NCI-H2196 (cell line): ENCODE data around the gene QSOX2.
"Not testable (repeated sequence)": the region's sequence is repeated elsewhere in the genome, so short reads cannot be mapped to it uniquely, and the experiment has no call there.

Source experiments
- DNase-seq: peaks from one replicate; lab custom pipeline; 2025; ENCODE audit not compliant: unreplicated experiment; lab: John Stamatoyannopoulos, UW

Gene QSOX2

GRCh38 chr9:136266641-136267040, 21.0 kb upstream of the QSOX2 start:
- DNase-seq = not testable (repeated sequence)

DNA sequence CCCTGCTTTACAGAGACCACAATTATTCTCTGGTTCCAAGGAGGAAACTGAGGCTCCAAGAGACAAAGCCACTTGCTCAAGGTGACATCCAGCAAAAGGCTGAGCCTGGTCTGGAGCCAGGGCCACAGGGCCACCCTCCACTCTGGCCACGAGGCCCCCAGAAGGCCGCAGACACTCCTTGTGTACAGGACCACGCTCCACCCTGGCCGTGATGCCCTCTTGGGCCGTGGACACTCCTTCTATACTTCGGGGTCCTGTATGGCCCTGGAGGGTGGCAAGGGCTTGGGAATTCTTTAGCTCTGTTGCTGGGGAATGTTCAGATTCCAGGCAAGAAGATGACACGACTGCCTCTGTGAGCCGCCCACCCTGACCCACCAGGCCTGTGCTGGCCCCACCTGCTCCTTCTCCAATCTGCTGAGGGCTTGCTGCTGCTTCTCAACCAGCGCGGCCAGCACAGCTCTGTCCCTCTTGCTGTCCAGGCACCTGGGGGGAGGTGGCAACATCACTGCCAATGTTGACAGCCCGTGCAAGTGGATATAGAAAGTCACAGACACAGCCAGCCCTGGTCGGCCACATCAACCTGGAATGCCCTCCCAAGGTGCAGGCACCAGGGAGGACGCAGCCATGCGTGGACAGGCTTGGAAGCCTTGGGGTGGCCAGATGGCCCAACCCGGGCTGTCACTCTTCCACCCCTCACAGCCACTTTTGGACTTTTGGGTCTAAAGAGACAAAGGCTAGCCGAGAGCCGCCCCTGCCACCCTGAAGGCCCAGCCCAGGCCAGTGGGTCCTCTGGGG, 20.1 kb upstream of the QSOX2 start:
- DNase-seq = no peak

GRCh38 chr9:136264441-136265405, 19.1 kb upstream of the QSOX2 start:
- DNase-seq = no peak

GRCh38 chr9:136264031-136264430, 18.4 kb upstream of the QSOX2 start:
- DNase-seq = no peak

- DNase-seq = no peak
Measured at GRCh38 chr9:136262671-136263178, 17.1 kb upstream of the QSOX2 start.

GRCh38 chr9:136261686-136262430, 16.2 kb upstream of the QSOX2 start:
- no peak for DNase-seq

DNA sequence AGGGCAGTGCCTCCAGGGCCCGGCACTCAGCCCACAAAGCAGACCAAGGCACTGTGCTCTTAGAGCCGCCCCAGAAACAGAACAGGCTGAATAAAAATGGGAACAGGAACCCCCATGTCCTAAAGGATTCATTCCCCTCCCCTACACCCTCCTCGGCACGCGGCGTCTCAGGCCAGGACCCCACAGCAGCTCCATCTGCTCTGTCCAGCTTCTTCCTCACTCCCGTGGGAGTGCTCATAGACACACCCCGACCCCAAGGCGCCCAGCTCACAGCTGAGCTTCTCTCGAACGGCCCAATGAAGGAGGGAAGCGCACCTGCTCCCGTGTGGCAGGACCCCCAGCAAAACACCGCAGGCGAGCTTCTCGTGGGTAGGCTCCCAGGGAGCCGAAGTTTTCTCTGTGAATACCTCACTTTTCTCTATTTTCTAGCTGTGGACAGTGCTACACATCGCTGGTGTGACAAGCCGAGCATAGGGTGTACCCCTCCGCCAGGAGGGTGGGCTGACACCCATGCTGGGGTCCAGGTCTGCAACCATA, 15.4 kb upstream of the QSOX2 start:
- no peak for DNase-seq

- no peak for DNase-seq
Measured at GRCh38 chr9:136260521-136260920, 14.9 kb upstream of the QSOX2 start.

GRCh38 chr9:136259836-136260235, 14.2 kb upstream of the QSOX2 start:
- DNase-seq = no peak

- no peak for DNase-seq
Measured at GRCh38 chr9:136259517-136259813, 13.9 kb upstream of the QSOX2 start.

DNA sequence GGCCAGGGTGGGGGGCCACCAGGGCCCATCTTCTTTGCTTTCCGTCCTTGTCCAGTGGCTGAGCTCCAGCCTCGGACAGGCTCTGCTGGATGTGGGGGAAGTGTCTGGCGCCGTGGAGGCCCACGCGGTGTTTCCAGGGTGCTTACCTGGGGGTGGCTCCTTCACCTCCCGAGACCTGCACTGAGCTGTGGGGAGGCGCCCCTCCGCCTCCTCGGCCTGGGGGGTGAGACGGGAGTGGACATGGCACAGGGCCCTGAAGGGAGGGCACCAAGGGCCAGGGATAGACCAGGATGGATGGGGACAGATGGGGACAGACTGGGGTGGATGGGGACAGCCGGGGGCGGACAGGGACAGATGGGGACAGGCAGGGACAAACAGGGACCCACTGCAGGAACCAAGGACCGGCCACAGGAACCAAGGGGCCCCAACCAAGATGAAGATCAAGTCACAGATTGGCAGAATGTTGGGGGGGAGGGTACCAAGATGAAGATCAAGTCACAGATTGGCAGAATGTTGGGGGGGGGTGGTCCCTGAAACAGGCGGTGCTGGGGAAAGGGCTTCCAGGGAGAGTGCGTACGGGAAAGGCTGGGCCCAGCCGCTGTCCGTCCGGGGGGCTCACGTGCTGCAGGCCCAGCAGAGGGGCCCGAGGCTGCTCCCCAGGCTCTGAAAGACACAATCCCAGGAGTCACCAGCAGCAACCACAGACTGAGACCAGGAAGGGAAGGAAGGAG, 13.3 kb upstream of the QSOX2 start:
- DNase-seq = no peak

- DNase-seq = no peak
Measured at GRCh38 chr9:136258299-136258625, 12.7 kb upstream of the QSOX2 start.

DNA sequence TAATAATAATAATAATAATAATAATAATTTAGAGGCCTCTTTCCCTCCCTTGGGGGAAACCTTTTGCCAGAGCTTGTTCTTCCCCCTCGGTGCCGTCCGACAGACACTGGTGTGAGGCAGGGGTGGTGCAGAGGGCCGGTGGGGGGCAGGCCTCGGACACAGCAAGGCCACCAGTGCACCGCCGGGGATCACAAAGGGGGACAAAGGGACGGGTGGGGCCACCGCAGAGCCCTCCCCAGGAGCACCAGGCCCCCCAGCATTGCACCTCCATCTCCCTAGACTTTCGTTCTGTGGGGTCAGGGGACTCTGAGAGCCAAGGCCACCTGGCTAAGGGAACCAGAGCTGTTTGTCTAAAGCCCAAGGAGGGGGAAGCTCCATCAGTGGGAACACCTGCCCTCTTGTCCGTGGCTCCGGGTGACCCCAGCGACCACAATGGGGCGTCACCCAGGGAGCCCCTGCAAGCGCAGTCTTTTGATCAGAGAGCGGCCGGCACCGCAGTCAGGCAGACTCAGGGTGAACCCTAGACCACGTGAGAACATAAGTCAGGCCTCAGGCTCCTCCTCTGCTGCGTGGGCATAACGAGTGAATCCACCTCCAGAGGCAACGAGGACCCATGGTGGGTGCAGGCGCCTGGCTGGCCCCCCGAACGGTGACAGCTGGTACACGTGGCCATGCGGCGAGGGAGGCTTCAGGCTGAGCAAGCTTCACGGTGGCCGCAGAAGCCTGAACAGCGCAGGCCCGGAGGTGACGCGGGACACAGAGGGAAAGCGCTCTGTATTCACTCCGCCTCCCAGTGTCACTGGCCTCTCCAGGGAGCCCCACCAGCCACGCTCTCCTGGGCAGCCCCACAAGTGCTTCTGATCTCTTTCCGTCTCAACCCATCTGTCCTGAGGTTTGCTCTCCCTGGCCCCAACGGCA, 12.0 kb upstream of the QSOX2 start:
- no peak for DNase-seq

GRCh38 chr9:136255896-136256890, 10.6 kb upstream of the QSOX2 start:
- no peak for DNase-seq

DNA sequence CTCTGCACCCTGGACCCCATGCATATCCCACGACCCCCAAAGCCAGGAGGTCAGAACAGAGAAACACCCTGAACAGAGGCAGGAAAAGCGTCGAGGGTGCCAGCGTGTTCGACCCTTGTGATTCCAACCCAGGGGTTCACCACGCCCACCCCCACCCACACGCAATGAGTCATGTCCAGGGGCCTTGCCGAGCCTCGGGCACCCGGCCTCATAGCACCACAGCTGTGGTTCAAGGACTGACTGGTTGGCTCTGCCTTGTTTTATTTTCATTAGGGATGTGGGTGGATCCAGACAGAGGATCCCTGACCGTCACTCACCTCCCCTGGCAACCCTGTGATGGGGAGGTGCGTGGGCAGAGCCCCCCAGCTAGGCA, 9.5 kb upstream of the QSOX2 start:
- DNase-seq = no peak

- no peak for DNase-seq
Measured at GRCh38 chr9:136254381-136255165, 9.0 kb upstream of the QSOX2 start.
